ENCODE measurements around the gene MAP3K13.

DNA sequence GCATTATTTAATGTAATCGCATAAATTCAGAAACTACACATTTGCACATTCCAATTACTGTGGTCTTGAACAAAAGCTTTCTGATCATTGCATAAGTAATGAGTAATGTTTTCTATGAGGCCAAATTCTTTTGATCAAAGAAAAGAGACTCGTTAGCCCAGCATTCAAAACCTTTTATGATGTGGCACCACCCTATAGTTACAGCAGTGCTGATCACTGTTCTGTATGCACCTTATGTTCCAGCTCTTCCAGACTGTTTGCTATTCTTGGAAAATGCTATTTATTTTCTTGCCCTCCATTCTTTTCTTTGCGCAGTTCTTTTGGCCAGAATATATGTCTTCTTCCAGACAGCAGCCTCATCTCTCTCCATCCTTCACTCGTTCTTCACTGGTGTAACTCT, 42.3 kb downstream of the MAP3K13 start:
- TF ChIP-seq SIN3A (IDR thresholded peaks at IDR 0.05; ENCODE audit: borderline replicate concordance, insufficient read depth, low read length), result no peak
- no peak for TF ChIP-seq TAF1 (IDR thresholded peaks at IDR 0.05; ENCODE audit: borderline replicate concordance, insufficient read depth, low read length)
